HCT116 (cell line): ENCODE data around the gene FAM168B.

Experiments used
- ATF3 ChIP-seq: IDR thresholded peaks from 2 replicates; pipeline ENCODE4 v1.6.1; 2012
- CTCF ChIP-seq, 3 experiments: fragments of 200-600 bp in 1 of 3; sonication (generic) in 1 of 3; IDR thresholded peaks in 2 of 3; conservative IDR thresholded peaks in 1 of 3; 2 replicates each; pipeline ENCODE4 v1.5.1; 2012 to 2017; ENCODE audit warnings: low read depth in 2 of 3, low read length in 2 of 3, antibody characterized with exemption in 1 of 3, borderline replicate concordance in 1 of 3, control low read depth in 1 of 3, mild to moderate bottlenecking in 1 of 3, mixed read lengths in 1 of 3, mixed run types in 1 of 3, moderate library complexity in 1 of 3; ENCODE audit not compliant: insufficient read depth in 1 of 3
- FOSL1 ChIP-seq: IDR thresholded peaks from 2 replicates; pipeline ENCODE4 v1.6.1; 2012; ENCODE audit warnings: low read depth
- RAD21 ChIP-seq: IDR thresholded peaks from 2 replicates; pipeline ENCODE4 v1.6.1; 2012; ENCODE audit warnings: low read depth, mild to moderate bottlenecking
- SIN3A ChIP-seq: IDR thresholded peaks from 2 replicates; pipeline ENCODE4 v1.6.1; 2012; ENCODE audit warnings: low read depth

- TF ChIP-seq ATF3 = no peak
- TF ChIP-seq CTCF (IDR thresholded peaks at IDR 0.05 in 2 of 3, conservative IDR thresholded peaks at IDR 0.05 in 1 of 3; ENCODE audit: borderline replicate concordance in 1 of 3, insufficient read depth in 1 of 3, low read depth in 2 of 3, low read length in 2 of 3) = no peak
- no peak for TF ChIP-seq RAD21
- no peak; the same call in 1 of the 2 replicates for TF ChIP-seq SIN3A
- TF ChIP-seq FOSL1 = no peak
Observed at GRCh38 chr2:131093006-131093695, at the start of gene FAM168B.
